NCI-H2196 (cell line): Measurements from ENCODE around the gene PEF1.

Experiments used
- DNase-seq: peaks from one replicate; lab custom pipeline; 2025; ENCODE audit not compliant: unreplicated experiment; lab: John Stamatoyannopoulos, UW

PEF1 gene

GRCh38 chr1:31671561-31672201 lies 27.0 kb upstream of the PEF1 start:
- DNase-seq: no peak

DNA sequence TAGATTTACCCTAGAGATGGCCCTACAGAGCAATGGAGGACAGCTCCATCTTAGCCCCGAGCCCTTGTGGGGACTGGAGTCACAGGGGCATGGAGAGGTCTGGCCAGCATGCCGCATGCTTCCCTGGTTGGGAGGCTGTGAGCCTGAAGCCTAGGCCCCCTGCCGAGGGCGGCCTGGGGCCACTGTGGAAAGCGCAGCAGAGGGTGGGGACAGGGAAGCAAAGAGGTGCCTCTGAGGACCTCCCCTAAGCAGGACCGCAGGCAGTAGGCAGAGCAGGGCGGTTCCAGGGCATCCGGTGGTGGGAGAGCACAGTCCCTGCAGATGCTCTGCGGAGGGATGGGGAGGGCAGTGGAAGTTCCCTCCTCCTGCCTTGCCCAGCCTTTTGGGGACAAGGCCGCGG lies 26.5 kb upstream of the PEF1 start:
- no peak for DNase-seq

DNA sequence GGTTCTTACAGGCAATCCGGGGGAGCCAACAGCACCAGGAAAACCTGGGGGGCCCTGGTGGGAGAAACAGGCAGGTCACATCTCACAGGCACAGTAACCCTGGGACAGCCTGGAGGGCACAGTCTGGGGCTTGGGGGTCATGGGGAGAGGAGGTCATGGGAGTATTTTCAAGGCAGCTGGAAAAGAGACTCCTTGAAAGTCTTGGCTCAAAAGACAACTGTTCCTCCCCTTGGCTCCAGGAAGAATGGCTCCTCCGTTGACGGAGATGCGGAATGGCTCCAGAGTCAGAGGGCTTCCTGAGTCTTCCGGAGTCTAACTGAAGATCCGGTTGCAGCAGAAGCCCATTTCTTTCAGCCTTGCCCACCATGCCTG lies 25.9 kb upstream of the PEF1 start:
- no peak for DNase-seq

DNA sequence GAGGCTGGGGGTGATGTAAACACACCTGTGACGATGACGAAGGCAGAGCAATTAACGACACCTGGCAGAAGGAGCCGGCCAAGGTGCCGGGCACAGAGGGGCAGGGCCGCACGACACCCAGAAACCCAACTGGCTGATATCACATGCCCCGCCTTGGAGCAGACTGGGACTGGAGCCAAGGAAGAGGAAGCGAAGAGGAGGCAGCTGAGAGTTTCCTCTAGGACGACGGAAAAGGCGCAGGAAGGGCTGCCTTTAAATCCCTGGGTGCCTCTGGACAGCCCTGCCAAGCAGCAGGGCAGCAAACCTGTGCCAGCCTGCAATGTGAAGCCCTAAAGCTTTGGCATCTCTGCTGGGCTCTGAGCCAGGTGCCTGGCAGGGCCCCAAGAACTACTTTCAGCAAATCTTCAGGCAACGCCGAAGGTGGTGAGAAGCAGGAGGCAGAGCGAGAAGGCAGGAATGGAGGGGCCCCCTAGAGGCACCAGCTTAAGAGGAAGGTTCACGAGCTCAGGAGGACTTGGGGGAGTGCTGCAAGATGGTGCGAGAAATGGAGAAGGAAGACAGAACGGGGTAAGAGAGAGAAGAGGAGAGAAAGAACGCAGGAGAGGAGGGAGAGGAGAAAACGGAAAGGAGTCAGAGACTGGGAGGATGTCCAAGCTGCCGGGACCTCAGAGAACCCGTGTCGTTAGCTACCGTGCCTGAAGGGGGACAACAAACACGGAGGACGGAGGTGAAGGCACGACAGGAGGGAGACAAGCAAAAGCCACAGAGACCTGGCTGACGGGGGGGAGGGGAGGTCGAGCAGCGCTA lies 25.3 kb upstream of the PEF1 start:
- DNase-seq: peak; percentile 91

- no peak for DNase-seq
These were observed 24.7 kb upstream of the PEF1 start for GRCh38 chr1:31669433-31669785.

DNA sequence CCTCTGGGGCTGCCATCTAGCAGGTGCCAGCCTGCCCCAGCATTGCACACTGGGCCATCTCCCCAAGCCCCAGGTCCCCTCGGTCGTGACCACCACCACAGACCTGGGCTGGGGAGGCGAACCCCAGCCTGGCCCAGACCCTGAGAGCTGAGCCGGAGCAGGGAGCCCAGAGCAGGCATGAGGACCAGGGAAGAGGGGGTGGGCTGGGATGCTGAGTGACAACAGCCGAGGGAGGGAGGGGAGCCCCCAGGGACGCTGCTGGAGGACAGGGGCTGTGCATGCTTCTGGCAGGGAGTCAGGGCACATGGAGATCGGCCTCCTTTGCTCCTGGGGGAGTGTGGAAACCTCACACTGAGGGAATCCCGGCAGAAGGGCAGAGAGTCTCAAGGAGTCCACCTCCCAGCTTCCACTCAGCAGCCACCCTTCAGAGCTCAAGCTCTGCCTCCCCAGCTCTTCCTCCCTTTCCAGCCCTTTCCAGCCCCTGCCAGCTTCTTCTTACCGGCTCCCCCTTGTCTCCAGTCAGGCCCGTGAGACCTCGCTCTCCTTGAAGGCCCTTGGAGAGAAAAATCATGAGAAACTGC lies 23.7 kb upstream of the PEF1 start:
- DNase-seq: no peak

DNA sequence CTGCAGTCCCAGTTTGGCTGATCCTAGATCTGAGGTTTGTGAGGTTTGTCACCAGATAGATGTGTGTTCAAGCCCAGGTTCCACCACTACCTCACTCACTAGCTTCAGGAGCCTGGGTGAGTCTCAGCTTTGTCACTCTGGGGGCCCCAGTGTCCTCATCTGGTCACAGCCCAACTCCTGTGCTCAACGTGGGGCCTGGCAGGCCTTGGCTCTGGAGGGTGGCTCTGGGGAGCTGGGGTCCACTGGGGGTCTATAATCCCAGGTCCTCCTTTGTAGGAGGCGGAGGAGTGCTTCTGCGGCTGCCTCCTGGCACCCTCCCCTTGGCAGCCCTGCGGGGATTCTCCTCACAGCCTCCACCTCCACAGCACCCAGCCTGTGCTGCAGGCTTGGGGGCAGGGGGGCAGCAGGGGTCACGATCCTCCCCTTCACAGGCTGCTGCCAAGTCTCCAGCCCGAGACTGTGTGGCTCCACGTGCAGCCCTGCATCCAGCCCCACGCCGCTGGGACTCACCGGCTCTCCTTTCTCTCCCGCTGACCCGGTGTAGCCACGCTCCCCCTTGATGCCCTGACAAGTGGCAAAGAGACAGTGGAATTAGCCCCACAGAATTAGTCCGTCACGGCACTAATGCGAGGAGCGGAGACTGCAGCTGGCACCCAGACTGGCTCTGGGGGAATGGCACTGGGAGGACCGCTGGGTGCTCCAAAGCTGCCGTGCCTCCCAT lies 22.5 kb upstream of the PEF1 start:
- no peak for DNase-seq

GRCh38 chr1:31666263-31666963 lies 21.7 kb upstream of the PEF1 start:
- peak; percentile 55 for DNase-seq

DNA sequence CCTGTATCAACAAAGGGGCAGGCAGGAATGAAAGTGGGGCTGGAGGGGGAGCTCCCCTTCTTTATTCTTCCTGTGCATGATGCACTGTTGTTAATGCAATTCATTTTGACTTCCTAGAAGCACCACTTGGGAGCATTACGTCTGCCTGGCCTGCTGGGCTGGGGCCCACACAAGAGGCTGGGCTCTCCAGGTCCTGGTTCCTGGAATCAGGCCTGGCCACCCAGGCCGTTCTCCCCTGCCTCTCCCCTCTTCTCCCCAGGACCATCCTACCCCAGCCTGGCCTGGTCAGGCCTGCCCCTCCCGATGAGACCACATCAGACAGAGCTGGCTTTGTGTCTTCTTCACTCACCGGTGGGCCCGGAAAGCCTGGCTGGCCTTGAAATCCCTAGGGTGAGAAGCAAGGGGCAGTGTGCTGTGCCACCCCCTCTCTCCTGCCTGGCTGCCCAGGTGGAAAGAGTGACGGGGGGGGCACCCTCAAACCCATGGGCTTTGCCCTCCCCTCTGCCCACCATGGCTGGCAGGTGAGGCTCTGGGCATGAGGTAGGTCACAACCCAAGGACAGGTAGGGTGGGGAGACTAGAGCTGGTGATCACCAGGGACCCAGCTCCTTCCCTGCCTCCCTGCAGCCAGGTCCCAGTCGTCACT lies 20.7 kb upstream of the PEF1 start:
- DNase-seq: no peak

- DNase-seq: no peak
These were observed 19.9 kb upstream of the PEF1 start for GRCh38 chr1:31664528-31664927.

- DNase-seq: peak; percentile 68
These were observed 19.2 kb upstream of the PEF1 start for GRCh38 chr1:31663622-31664452.

- DNase-seq: no peak
These were observed 17.8 kb upstream of the PEF1 start for GRCh38 chr1:31662463-31662862.

GRCh38 chr1:31661856-31662255 lies 17.2 kb upstream of the PEF1 start:
- DNase-seq: no peak

- DNase-seq: no peak
These were observed 16.3 kb upstream of the PEF1 start for GRCh38 chr1:31660871-31661455.

GRCh38 chr1:31659889-31660288 lies 15.2 kb upstream of the PEF1 start:
- DNase-seq: no peak

DNA sequence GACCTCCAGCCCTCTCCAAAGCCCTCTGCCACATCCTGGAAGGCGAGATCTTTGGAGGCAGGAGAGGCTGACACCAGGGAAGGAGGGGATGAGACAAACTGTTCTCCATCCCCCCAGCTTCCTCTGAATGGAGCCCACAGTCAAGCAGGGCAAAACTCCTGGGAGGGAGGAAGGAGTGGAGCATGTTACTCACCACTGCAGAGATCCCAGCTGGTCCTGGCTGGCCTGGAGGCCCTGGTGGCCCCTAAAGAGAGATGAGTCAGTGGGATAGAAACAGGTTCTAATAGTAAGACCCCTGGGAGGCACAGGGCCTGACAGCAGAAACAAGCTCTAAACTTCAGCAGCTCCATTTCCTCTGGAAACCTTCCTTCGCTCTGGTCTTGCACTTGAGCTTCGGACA lies 14.0 kb upstream of the PEF1 start:
- DNase-seq: no peak

DNA sequence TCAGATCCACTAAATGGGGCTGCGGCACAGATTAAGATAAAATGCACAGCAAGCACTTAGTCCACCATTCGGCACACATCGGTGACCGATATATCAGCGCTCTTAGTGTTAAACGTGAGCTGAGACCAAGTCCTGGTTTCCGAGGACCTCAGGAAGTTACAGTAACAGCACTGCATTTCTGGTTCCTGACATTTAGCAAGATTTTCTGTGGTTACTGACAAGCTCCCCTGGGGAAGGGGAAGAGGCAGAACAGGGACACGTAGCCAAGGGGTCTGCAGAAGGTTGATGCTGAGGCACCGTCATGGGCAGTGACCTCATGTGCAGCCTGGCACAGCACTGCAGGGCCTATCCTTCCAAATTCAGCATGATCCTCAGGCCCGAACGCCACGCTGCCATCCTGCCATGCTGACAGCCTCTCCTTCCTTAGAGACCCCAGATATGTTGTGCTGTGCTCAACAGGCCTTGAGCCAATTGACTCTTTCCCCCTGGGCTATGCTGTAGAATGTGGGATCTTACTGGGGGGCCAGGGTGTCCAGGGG lies 13.4 kb upstream of the PEF1 start:
- no peak for DNase-seq

DNA sequence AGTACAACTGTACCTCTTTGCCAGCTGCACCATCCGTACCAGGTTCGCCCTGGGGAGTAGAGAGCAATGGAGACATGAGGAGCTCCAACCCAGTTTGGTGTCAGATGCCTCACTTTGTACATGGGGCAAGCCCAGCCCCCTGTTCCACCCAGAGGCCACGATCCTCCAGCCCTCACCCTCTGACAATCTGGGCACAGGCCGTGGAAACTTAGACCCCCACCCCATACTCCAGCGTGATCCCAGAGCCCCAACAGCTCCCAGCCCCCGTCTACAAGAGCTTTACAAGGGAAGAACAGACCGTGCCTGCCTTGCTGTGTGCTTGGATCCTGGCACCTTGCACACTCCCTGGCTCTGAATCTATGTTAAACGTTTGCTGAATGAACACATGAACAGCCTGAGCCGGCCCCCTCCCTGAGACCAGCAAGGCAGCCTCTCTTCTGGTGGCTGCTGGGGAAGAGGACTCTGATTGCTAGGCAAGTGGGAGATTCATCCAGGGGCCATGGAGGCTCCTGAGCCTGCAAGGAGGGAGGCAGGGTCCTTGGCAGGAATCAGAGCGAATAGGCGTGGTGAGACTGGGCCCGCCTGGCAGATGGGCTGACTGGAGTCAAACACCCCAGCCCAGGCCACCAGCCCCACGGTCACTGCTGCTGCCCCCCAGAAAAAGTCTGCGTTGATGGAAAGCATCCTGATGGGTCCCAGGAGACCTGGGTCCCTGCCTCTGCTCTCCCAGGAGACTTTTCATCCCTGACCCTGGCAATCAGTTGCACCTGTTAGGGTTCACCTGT lies 12.5 kb upstream of the PEF1 start:
- no peak for DNase-seq
